GM18517 (cell line): Measurements from ENCODE around the gene ADK.
"Not testable (repeated sequence)": the region's sequence is repeated elsewhere in the genome, so short reads cannot be mapped to it uniquely, and the experiment has no call there.

Experiments
- ATAC-seq: cut with Tn5 transposase; IDR thresholded peaks from one replicate; pipeline ENCODE4 v1.9.1; 2021; ENCODE audit warnings: mild to moderate bottlenecking, moderate library complexity; ENCODE audit not compliant: unreplicated experiment

Gene ADK

GRCh38 chr10:74525885-74526284, 374.9 kb downstream of the ADK start:
- ATAC-seq: no peak

- ATAC-seq: not testable (repeated sequence)
Measured at GRCh38 chr10:74527611-74528010, 376.6 kb downstream of the ADK start.

- ATAC-seq: no peak
Measured at GRCh38 chr10:74529205-74529604, 378.2 kb downstream of the ADK start.

DNA sequence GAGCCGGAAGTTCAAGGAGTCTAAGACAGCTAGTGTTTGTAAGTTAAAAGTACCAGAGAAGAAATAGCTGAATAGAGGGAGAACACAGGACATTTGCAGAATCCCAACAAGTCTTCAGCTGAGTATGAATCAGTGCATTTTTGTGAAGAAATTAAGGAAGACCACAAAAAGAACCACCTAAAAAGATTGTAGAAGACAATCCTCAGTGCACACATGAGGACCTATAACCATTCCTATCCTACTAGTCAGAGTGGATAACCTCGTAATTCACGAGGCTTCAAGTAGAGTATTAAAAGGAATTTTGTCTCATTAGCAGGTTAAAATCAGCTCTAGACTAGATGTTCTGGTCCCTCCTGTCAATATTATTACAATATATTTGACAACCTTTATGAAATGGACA, 380.0 kb downstream of the ADK start:
- no peak for ATAC-seq

- no peak for ATAC-seq
Measured at GRCh38 chr10:74539317-74539716, 388.3 kb downstream of the ADK start.

DNA sequence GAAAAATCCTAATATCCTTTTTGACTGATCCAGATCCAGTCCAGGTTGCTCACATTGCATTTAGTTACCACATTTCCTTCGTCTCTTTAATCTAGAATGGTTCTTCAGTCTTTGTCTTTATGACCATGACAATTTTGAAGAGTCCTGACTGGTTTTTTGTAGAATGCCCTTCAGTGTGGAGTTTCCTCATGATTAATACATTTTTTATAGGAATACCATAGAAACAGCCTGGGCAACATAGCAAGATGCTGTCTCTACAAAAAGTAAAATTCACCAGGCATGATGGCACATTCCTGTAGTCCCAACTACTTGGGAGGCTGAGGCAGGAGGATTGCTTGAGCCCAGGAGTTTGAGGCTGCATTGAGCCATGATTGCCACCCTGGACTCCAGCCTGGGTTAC, 390.4 kb downstream of the ADK start:
- ATAC-seq: no peak

GRCh38 chr10:74542077-74542476, 391.1 kb downstream of the ADK start:
- ATAC-seq: no peak

- ATAC-seq: no peak
Measured at GRCh38 chr10:74543276-74543675, 392.3 kb downstream of the ADK start.

DNA sequence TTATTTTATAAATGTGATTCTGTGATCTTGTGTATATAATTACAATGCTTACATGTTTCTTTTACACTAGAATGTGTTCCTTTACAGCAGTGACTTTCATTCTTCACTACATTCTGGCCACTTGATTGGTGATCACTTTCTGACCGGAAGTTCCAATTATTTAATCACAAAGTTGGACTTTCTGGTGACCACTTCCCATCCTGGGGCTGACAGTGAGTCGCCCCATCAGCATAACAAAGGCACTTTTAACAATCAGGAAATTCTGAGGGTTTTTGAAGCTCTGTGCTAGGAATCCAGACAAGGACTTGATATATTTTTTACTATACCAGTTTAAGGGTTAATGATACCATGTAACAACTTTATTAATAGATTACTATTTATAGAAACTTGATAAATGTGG, 393.1 kb downstream of the ADK start:
- ATAC-seq: no peak

DNA sequence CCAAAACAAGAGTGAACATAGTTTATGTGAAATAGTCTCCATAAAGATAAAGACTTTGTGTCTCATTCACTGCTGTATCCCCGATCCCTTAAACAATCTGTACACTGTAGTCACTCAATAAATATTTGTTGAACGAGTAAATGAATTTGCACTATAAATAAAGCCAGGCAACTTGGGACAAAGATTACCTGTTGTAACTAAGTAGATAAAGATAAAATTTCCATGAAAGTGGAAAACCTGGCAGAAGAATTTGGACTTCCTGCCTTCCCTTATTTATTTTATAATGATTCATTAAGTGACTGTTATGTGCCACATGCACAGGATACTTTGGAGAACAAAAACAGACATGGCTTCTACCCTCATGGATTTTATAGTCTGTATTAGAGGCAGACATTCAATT, 397.7 kb downstream of the ADK start:
- no peak for ATAC-seq

DNA sequence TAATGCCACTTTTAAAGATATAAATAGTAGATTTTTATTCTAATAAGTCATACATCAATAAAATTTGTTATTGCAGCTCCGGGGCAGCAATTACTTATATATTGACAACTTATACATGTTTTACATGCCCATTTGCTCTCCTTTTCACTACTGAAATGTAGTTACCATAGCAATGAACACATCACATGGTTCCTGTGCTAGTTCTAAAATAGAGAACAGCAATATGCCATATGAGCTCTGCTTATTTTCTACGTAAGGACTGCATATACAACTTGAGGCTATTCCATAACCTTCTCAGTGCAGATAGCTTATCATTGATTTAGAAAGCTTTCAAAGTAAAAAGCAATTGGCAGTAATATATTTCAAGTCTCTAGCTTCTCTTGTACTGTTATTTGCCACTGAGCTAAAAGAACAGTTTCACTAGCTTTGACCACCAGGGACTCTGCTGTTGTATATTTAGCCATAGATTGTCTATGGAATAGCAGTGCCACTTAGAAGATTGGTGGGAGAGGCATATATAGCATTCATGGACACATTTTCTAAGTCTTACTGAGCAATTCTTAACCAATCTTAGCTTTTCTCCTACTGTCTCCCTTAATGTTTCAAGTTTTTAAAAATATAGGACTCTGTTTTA, 405.2 kb downstream of the ADK start:
- ATAC-seq: no peak

- no peak for ATAC-seq
Measured at GRCh38 chr10:74557098-74557497, 406.1 kb downstream of the ADK start.

- no peak for ATAC-seq
Measured at GRCh38 chr10:74558403-74558802, 407.4 kb downstream of the ADK start.

- no peak for ATAC-seq
Measured at GRCh38 chr10:74558897-74559296, 407.9 kb downstream of the ADK start.

GRCh38 chr10:74568896-74569295, 417.9 kb downstream of the ADK start:
- ATAC-seq: not testable (repeated sequence)

DNA sequence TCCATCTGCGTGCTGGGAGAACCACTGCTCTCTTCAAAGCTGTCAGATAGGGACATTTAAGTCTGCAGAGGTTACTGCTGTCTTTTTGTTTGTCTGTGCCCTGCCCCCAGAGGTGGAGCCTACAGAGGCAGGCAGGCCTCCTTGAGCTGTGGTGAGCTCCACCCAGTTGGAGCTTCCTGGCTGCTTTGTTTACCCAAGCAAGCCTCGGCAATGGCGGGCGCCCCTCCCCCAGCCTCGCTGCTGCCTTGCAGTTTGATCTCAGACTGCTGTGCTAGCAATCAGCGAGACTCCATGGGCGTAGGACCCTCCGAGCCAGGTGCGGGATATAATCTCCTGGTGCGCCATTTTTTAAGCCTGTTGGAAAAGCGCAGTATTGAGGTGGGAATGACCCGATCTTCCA, 422.5 kb downstream of the ADK start:
- ATAC-seq: not testable (repeated sequence)

- ATAC-seq: no peak
Measured at GRCh38 chr10:74575191-74575720, 424.2 kb downstream of the ADK start.

DNA sequence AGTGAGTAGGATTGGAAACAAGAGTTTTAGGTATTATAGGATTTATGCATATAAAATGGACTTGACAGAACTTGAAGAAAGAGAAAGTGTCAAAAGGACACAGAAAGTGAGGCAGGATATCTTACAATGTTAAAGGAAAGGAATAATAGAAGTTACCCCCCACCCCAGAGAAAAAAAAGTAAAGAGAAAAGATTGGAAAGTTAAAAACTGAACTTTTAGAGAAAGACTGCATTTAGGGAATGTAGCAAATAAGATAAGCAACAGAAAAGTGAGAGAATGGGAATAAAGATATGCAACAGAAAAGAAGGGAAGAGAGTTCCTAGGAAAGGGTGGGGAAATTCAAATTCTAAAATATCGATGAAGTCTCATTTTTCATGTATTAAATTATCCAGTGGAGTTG, 424.9 kb downstream of the ADK start:
- no peak for ATAC-seq

DNA sequence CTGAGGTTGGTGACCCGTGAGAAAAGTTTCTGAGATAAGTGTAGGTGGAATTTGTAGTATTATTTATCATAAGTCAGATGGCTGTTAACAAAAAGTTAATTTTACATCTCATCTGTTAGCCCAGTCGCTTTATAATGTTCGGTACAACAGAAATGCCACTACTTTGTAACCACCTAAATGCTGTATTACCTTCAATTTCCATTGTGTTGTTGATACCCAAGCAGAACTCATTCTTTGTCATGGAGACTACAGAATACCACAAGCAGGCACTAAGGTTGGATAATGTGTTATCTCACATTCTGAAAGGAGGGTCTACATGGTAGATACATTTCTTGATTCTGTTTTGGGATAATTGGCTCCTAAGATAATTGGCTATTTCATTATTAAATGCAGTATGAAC, 425.6 kb downstream of the ADK start:
- ATAC-seq: no peak

DNA sequence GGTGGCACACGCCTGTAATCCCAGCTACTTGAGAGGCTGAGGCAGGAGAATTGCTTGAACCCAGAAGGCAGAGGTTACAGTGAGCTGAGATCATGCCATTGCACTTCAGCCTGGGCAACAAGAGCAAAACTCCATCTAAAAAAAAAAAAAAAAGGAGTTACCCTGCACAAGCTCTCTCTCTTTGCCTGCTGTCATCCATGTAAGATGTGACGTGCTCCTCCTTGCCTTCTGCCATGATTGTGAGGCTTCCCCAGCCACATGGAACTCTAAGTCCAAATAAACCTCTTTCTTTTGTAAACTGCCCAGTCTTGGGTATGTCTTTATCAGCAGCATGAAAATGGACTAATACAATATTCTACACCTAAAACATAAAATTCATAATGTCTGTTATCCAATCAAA, 429.4 kb downstream of the ADK start:
- not testable (repeated sequence) for ATAC-seq

- no peak for ATAC-seq
Measured at GRCh38 chr10:74582566-74582965, 431.5 kb downstream of the ADK start.

DNA sequence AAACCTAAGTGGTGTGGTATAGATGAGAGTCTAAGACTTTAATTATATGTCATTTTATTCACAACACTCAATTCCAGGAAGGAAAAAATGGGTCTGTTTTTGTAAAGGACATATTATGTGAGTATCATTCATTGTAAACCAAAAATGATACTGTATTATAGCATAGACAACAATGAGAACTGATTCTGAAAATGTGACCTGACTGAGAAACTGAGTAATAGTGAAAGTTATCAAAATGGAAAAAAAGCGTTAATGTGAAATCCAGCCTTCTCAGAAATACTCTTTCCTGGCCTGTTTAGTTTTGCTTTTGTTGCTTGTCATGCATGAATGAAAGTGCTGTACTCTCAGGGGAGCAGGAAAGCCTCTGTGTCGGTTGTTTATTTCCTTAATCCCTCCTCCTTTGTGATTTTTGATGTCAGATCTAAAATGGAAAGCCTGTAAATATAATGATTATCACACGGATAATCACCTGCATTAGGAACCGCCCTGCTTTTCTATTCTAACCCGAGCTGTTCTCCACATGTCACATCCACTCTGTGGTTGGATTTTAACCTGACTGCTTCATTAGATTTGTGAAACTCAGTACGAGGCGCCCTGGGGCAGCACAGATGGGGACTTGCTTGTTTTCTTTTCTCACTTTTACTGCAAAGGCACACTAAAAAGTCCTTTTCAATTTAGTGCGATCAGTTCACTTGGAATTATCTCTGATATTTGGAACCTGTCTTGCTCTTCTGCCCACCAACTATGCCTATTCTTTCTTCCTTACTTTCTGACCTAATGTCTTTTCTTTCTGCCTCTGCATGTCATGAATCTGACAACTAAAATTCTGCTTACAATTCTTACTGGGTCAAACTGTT, 434.4 kb downstream of the ADK start:
- peak; percentile 75 for ATAC-seq
